ENCODE measurements around the gene IPP.
"Not testable (repeated sequence)": the region's sequence is repeated elsewhere in the genome, so short reads cannot be mapped to it uniquely, and the experiment has no call there.

The IPP gene

DNA sequence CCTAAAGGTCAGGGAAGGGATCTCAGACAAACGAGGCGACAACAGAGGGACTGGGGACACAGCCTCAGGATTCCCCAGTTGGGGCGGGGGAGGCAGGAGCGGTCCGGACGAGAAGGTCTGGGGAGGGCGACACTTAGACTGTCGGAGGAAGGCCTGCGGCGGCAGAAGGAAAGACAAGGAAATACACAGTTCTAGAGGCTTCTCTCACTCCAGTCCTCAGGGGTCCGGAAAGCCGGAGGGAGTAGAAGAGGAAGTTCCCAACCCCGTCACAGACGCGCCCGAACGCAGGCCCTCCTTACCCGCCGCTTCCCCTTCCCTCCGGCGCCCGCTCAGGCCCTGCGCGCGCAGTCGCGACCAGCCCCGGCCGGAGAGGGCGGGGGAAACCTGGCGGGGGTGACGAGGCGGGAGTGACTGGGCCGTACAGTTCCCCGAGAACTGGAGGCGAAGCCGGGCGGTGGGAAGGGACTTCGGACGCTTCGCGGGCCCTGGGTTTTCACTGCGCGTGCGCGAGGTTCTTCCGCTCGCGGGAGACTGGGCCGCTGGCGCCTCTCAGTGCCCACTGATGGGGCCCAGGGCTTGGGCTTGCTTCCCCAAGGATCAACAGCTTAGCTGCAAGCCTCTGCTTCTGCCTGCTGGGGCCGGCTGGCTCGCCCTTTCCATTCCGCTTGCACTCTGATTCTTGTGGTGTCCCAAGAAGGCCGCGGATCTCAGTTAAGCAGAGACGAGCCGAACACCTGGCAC is at the start of gene IPP:
Gene IPP, minus strand, starts transcription at position 356 of the 741 bp plus-strand sequence. CDS start 4,242 bp downstream, outside the sequence.
- peak; percentile 98 for DNase-seq (ENCODE audit: insufficient read length, low spot score)
- peak; percentile 92 for FAIRE-seq

GRCh38 chr1:45796946-45797345 is 46.5 kb upstream of the IPP start:
- no peak for FAIRE-seq
- no peak for DNase-seq (ENCODE audit: insufficient read length, low spot score)

GRCh38 chr1:45796381-45796780 is 45.9 kb upstream of the IPP start:
- DNase-seq (ENCODE audit: insufficient read length, low spot score) = no peak
- no peak for FAIRE-seq

DNA sequence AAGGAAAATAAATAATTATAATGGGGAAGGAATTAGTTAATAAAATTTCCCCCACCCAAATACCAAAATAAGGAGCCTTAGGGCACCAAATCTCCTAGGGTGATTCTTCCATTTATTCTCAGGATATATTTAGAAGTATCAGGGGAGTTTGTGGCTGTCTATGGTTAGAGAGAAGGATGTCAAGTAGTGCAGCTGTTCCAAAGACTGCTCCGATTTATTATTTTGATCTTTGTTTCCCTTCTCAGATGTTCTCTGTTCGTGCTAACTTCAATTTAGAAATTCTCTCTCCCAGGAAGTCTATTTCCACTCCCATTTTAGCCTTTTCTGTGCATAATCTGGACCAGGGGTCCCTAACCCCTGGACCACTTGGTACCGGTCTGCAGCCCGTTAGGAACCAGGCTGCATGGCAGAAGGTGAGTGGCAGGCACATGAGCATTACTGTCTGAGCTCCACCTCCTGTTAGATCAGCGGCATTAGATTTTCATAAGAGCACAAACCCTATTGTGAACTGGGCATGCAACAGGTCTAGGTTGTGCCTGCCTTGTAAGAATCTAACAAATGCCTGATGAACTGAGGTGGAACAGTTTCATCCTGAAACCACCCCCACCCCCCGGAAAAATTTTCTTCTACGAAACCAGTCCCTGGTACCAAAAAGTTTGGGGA is 43.6 kb upstream of the IPP start:
- DNase-seq (ENCODE audit: insufficient read length, low spot score) (no peak), FAIRE-seq (no peak)

DNA sequence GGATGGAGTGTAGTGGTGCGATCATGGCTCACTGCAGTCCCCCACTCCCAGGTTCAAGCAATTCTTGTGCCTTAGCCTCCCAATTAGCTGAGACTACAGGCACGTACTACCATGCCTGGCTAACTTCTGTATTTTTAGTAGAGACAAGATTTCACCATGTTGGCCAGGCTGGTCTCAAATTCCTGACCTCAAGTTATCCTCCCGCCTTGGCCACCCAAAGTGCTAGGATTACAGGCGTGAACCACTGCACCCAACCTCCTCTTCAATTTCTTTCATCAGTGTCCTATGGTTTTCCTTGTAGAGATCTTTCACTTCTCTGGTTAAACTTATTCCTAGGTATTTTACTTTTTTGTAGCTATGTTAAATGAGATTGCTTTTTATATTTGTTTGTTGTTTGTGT is 42.3 kb upstream of the IPP start:
- no peak for DNase-seq (ENCODE audit: insufficient read length, low spot score)
- no peak for FAIRE-seq

DNA sequence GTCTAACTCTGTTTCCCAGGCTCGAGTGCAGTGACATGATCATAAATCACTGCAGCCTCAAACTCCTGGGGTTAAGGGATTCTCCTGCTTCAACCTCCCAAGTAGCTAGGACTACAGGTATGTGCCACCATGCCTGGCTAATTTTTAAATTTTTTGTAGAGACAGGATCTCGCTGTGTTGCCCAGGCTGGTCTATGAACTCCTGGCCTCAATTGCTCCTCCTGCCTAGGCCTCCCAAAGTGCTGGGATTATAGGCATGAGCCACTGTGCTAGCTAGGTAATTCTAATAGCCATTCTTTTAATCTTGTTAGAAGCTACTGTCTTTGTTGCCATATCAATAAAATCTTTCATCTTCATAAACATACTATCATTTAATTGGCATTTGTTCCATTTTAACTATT is 39.1 kb upstream of the IPP start:
- FAIRE-seq = no peak
- no peak for DNase-seq (ENCODE audit: insufficient read length, low spot score)

DNA sequence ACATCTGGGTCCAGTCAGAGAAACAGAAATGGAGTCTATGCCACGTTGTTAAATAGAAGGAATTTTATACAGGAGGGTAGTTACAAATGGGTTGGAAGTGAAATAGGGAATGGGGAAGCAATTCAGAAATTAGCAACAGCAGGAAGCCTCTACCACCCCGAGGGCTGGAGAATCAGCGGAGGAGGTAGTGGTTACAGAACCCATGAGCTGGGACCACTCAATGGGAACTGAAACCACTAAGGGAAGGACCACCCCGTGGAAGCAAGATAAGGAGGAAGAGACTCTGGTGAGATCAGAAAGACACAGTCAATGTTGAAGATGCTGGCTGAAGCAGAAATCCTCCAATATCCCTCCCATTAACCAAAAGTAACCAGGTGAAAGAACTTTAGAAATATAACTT is 37.5 kb upstream of the IPP start:
- DNase-seq (ENCODE audit: insufficient read length, low spot score) (no peak), FAIRE-seq (no peak)

GRCh38 chr1:45785583-45785982 is 35.1 kb upstream of the IPP start:
- peak; percentile 64 for FAIRE-seq
- no peak for DNase-seq (ENCODE audit: insufficient read length, low spot score)

DNA sequence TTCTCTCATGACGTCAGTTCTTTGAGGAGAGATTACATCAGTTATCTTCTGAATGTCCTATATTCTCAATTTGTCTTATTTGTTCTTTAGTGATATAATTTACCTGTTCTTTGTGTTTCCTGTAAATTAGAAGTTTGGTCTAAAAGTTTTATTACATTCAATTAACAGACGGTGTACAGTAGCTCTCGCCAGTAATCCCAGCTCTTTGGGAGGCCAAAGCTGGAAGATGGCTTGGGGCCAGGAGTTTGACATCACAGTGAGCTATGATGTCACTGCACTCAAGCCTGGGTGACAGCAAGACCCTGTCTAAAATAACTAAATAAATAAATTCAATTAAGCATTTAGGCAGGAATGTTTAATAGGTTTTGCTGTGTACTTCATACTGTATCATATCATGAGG is 25.3 kb upstream of the IPP start:
- FAIRE-seq = no peak
- DNase-seq (ENCODE audit: insufficient read length, low spot score) = no peak

GRCh38 chr1:45772971-45773370 is 22.5 kb upstream of the IPP start:
- DNase-seq (ENCODE audit: insufficient read length, low spot score) (no peak), FAIRE-seq (peak; percentile 21)

- no peak for DNase-seq (ENCODE audit: insufficient read length, low spot score)
- no peak for FAIRE-seq
Measured at GRCh38 chr1:45769261-45769932, 18.9 kb upstream of the IPP start.

GRCh38 chr1:45767035-45767434 is 16.6 kb upstream of the IPP start:
- DNase-seq (ENCODE audit: insufficient read length, low spot score) (no peak), FAIRE-seq (no peak)

- FAIRE-seq (no peak), DNase-seq (ENCODE audit: insufficient read length, low spot score) (no peak)
Measured at GRCh38 chr1:45765999-45766792, 15.7 kb upstream of the IPP start.

- FAIRE-seq = no peak
- DNase-seq (ENCODE audit: insufficient read length, low spot score) = no peak
Measured at GRCh38 chr1:45762291-45762690, 11.8 kb upstream of the IPP start.

DNA sequence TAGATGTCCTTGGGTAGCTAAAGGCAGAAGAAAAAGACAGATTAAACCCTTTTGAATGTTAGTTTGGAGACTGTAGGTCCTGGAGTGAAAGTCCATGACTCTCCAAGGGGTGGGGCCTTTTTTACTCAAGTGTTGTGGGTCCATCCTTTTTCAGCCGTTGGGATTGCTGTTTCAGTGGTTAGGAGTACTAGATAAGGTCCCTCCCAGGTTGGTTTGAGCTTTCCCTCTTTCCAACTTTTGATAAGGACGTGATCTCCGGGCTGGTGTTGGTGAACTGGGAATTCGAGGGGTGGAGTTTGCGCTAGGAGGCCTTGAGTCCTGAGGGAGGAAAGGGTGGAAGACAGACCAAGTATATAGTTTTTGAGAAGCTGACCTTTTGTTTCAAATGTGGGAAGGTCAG is 5.2 kb upstream of the IPP start:
- DNase-seq (ENCODE audit: insufficient read length, low spot score) (no peak), FAIRE-seq (no peak)

DNA sequence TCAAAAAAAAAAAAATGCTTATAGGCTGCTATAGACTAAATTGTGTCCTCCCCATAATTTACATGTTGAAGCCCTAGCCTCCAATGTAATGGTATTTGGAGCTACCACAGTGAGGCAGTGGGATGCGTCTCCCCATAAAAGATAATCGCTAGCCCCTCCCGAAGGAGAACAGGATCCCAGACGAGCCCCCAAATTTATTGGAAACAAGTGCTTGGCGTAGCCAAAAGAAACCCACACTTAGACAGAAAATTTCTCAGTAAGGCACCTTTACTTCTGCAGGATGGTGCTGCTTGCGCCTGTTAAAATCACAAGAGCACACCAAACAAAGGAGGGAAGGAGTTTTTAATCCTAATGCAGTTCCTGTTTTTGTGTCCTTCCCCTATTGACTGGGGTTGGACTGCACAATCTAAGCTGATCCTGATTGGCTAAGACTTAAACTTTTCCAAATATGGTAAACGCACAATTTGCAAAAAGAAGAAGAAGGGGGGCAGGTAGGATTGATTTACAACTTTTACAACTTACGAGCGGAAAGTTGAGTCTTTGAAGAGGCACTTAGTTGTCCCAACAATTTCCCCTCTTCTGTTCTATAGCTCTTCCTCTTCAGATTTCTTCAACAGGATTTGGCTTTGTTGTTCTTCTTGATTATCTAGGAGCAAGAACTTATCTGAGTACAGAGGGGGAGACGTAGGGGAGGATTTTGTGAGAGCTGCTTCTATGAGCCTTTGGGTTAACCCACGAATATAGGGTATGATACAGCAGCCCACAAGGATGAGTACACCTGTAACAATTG is 3.0 kb upstream of the IPP start:
- FAIRE-seq (no peak), DNase-seq (ENCODE audit: insufficient read length, low spot score) (no peak)

- DNase-seq (ENCODE audit: insufficient read length, low spot score) (no peak), FAIRE-seq (peak; percentile 52)
Measured at GRCh38 chr1:45752441-45753052, 2.1 kb upstream of the IPP start.

- no peak for DNase-seq (ENCODE audit: insufficient read length, low spot score)
Measured at GRCh38 chr1:45752014-45752413, 1.6 kb upstream of the IPP start.

GRCh38 chr1:45751039-45751838 is 786 bp upstream of the IPP start:
- not testable (repeated sequence) for DNase-seq (ENCODE audit: insufficient read length, low spot score); FAIRE-seq

More at GRCh38 chr1:45752014-45752413, 1.6 kb upstream of the IPP start:
- FAIRE-seq = no peak

Data from GM19239 (cell line).